Measurements from ENCODE around the gene FZD1.

DNA sequence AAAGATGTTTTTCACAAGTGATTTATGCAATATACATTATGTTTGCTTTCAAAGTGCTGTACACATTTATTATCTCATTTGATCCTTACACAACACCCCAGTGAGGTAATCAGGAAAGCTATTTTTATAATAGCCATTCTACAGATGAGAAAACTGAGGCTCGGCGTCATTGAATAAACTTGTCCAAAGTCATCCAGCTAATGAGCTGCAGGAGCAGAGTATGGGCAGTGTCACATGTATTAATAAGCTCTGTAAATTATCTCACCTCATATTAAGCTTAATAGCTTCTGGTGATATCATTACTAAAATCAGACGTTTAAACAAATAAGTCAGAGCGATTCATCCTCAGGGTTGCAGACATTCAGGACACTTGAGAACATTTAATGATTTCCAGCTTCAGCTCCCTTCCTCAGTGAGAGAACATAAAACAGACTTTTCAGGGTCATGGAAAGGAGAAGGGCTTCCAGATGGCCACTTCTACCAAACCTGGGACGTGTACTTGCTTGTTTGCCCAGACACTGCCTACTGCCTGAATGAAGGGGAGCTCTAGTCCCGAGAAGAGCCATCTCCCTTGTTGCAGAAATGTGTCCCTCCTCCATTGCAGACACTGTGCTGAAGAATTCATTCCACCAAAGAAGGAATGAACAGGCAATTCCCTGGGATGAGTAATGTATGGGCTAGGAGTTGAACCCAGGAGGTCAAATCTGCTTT lies 20.5 kb upstream of the FZD1 start:
- TF ChIP-seq, protein P1, sequence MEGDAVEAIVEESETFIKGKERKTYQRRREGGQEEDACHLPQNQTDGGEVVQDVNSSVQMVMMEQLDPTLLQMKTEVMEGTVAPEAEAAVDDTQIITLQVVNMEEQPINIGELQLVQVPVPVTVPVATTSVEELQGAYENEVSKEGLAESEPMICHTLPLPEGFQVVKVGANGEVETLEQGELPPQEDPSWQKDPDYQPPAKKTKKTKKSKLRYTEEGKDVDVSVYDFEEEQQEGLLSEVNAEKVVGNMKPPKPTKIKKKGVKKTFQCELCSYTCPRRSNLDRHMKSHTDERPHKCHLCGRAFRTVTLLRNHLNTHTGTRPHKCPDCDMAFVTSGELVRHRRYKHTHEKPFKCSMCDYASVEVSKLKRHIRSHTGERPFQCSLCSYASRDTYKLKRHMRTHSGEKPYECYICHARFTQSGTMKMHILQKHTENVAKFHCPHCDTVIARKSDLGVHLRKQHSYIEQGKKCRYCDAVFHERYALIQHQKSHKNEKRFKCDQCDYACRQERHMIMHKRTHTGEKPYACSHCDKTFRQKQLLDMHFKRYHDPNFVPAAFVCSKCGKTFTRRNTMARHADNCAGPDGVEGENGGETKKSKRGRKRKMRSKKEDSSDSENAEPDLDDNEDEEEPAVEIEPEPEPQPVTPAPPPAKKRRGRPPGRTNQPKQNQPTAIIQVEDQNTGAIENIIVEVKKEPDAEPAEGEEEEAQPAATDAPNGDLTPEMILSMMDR (IDR thresholded peaks at IDR 0.05) = no peak
- TF ChIP-seq POLR2A (IDR thresholded peaks at IDR 0.05) (no peak), POLR2AphosphoS5 (IDR thresholded peaks at IDR 0.05) (no peak)
